ENCODE results near the gene KLHL17. TPM values are rescaled to one million over a fixed set of nuclear protein-coding genes. Genes with fewer than 3 reads are reported as not detected.

The KLHL17 gene
- total and polyA plus RNA-seq, 10 of the 15 experiments (the other 5 are each of a cell fraction or from before 2014, with no cell fraction given), result 0.03 to 30.6 (median 5.3) TPM

DNA sequence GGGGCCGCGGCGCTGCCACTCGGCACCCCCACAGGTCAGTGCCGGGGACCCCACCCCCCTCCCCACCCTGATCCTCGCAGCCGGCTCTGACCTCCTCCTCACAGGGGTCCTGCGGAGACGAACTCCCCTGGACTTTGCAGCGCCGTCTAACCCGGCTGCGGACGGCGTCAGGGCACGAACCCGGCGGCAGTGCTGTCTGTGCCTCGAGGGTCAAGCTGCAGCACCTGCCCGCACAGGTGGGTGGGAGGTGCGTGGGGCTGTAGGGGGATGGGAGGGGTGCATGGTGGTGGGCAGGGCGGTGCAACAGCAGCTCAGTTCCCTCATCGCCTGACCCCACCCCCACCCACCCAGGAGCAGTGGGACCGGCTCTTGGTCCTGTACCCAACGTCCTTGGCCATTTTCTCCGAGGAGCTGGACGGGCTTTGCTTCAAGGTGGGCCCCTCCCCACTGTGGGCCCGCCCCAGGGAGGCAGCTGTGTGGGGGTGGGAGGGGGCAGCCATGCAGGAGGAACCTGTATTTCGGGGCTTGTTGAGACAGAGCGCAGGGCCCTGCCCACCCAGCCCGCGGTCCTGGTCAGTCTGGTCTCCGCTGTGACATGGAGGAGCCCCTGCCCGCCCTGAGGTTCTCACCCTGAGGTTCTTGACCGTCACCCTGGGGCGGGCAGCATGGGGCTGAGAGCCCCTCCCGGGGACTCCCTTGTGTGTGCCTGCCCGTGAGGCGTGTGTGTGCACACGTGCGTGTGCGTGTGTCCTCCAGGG, 10.8 kb downstream of the KLHL17 start:
- intact Hi-C loops (cut with micrococcal nuclease; ENCODE audit: unreplicated experiment) (no loop called here), in situ Hi-C loops (cut with MboI) (no loop called here)
- ChIA-PET POLR2A (no interaction called here), CTCF (no interaction called here), RAD21 (ENCODE audit: unreplicated experiment) (no interaction called here), SMC1A (ENCODE audit: uncharacterized antibody, unreplicated experiment) (no interaction called here)
- Histone ChIP-seq H4K20me1 (ENCODE audit: control insufficient read depth, insufficient read depth) (no peaks in the 10 kb centered on the region), H3K9me3 (replicated peaks; ENCODE audit: control insufficient read depth, insufficient read depth, low read length) (no peaks in the 10 kb centered on the region), H3K9ac (ENCODE audit: control insufficient read depth, insufficient read depth, low read length) (no peak overlapping the region), H3K4me1 (ENCODE audit: control insufficient read depth, insufficient read depth, low read length) (peaks cover 5% of the 10 kb centered on the region), H3K79me2 (ENCODE audit: control insufficient read depth, insufficient read depth, low read length) (no peaks in the 10 kb centered on the region), H3K27me3 (replicated peaks in 1 of 2; ENCODE audit: control insufficient read depth in 2 of 2, insufficient read depth in 2 of 2, low read length in 1 of 2) (no peaks in the 10 kb centered on the region), H2AFZ (ENCODE audit: control insufficient read depth, low read depth, low read length) (no peak overlapping the region), H3K4me3 (no peak overlapping the region), H3K27ac (ENCODE audit: control insufficient read depth, insufficient read depth) (no peak overlapping the region), H3K4me2 (ENCODE audit: control insufficient read depth, insufficient read depth) (no peak overlapping the region), H3K36me3 (ENCODE audit: control insufficient read depth in 2 of 2, insufficient read depth in 2 of 2, low read length in 1 of 2) (no peaks in the 10 kb centered on the region)
- DNase-seq (ENCODE audit: low read depth, low spot score) (no peak), ATAC-seq (no peak), FAIRE-seq (no peak)
- 27% methylated on average over 22 of the region's 42 CpGs for WGBS (ENCODE audit: insufficient coverage, insufficient replicate concordance, low lambda C conversion rate, missing lambda C conversion rate)
- BruUV-seq (replicated peaks), result no TSS peak
- no peak for TF ChIP-seq TCF12 (IDR thresholded peaks at IDR 0.05; ENCODE audit: low read depth, low read length)
- no peak for TF ChIP-seq SRF (IDR thresholded peaks at IDR 0.05; ENCODE audit: low read depth in 2 of 2, low read length in 2 of 2)
- TF ChIP-seq E4F1 (IDR thresholded peaks at IDR 0.05; ENCODE audit: borderline replicate concordance, partially characterized antibody), result no peak
- TF ChIP-seq NRF1 (conservative IDR thresholded peaks at IDR 0.05; ENCODE audit: low read depth, low read length), result no peak
- no peak for TF ChIP-seq IRF4 (IDR thresholded peaks at IDR 0.05; ENCODE audit: low read depth, low read length)
- no peak for TF ChIP-seq FOXK2 (IDR thresholded peaks at IDR 0.05)
- no peak for TF ChIP-seq ATF7 (IDR thresholded peaks at IDR 0.05; ENCODE audit: low read depth)
- TF ChIP-seq PRDM15 (CRISPR knock-in tag; IDR thresholded peaks at IDR 0.05), result no peak
- TF ChIP-seq, protein P1, sequence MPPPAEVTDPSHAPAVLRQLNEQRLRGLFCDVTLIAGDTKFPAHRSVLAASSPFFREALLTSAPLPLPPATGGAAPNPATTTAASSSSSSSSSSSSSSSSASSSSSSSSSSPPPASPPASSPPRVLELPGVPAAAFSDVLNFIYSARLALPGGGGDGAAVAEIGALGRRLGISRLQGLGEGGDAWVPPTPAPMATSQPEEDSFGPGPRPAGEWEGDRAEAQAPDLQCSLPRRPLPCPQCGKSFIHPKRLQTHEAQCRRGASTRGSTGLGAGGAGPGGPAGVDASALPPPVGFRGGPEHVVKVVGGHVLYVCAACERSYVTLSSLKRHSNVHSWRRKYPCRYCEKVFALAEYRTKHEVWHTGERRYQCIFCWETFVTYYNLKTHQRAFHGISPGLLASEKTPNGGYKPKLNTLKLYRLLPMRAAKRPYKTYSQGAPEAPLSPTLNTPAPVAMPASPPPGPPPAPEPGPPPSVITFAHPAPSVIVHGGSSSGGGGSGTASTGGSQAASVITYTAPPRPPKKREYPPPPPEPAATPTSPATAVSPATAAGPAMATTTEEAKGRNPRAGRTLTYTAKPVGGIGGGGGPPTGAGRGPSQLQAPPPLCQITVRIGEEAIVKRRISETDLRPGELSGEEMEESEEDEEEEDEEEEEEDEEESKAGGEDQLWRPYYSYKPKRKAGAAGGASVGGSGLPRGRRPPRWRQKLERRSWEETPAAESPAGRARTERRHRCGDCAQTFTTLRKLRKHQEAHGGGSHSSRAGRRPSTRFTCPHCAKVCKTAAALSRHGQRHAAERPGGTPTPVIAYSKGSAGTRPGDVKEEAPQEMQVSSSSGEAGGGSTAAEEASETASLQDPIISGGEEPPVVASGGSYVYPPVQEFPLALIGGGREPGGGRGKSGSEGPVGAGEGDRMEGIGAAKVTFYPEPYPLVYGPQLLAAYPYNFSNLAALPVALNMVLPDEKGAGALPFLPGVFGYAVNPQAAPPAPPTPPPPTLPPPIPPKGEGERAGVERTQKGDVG (CRISPR knock-in tag; IDR thresholded peaks at IDR 0.05), result no peak
- no peak for TF ChIP-seq ZNF622 (IDR thresholded peaks at IDR 0.05)
- TF ChIP-seq, protein P2, sequence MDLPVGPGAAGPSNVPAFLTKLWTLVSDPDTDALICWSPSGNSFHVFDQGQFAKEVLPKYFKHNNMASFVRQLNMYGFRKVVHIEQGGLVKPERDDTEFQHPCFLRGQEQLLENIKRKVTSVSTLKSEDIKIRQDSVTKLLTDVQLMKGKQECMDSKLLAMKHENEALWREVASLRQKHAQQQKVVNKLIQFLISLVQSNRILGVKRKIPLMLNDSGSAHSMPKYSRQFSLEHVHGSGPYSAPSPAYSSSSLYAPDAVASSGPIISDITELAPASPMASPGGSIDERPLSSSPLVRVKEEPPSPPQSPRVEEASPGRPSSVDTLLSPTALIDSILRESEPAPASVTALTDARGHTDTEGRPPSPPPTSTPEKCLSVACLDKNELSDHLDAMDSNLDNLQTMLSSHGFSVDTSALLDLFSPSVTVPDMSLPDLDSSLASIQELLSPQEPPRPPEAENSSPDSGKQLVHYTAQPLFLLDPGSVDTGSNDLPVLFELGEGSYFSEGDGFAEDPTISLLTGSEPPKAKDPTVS (IDR thresholded peaks at IDR 0.05; ENCODE audit: low read depth, low read length), result no peak
